GM12878 (cell line): ENCODE results near the gene PEMT. TPM values are rescaled to one million over a fixed set of nuclear protein-coding genes. Genes with fewer than 3 reads are reported as not detected.

Experiments used
- ATAC-seq: fragments of 200-7000 bp; cut with Tn5 transposase; 3 replicates; pipeline ENCODE4 v1.9.1; 2020; ENCODE audit warnings: mild to moderate bottlenecking, moderate library complexity
- Bru-seq: library from RNA; stranded (reverse); fragments of 400-500 nt; gene quantifications from one replicate; lab custom pipeline; 2021; lab: Mats Ljungman, UMichigan
- BruChase-seq, 2 experiments: library from RNA; stranded (reverse); fragments of 400-500 nt; gene quantifications; one replicate each; lab custom pipeline; 2021; lab: Mats Ljungman, UMichigan
- BruUV-seq: library from RNA; stranded (reverse); fragments of 400-500 nt; replicated peaks from 2 replicates; lab custom pipeline; 2021; lab: Mats Ljungman, UMichigan
- CTCF ChIA-PET: fragments of 300-600 bp; sonication (Branson Sonifier 250); formaldehyde crosslinking; extraction: SDS; loops from one replicate; lab custom pipeline; 2021; ENCODE audit warnings: inconsistent platforms; lab: Yijun Ruan, JAX
- POLR2A ChIA-PET: fragments of 350-600 bp; formaldehyde crosslinking; extraction: SDS; loops from one replicate; lab custom pipeline; 2021; ENCODE audit warnings: inconsistent platforms; lab: Charles Lee
- RAD21 ChIA-PET: fragments of 300-600 bp; sonication (Branson Sonifier 250); formaldehyde crosslinking; loops from one replicate; lab custom pipeline; 2023; ENCODE audit warnings: antibody characterized with exemption; ENCODE audit not compliant: unreplicated experiment; lab: Charles Lee
- SMC1A ChIA-PET: fragments of 300-600 bp; sonication (Branson Sonifier 250); formaldehyde crosslinking; loops from one replicate; lab custom pipeline; 2023; ENCODE audit not compliant: unreplicated experiment, uncharacterized antibody; lab: Charles Lee
- DNase-seq: peaks from one replicate; pipeline ENCODE4 v3.0.0-alpha.2; 2011; ENCODE audit warnings: low read depth, low spot score
- FAIRE-seq: peaks from 3 replicates; lab custom pipeline; 2011; peaks lifted over from hg19 to GRCh38; lab: Jason Lieb, UNC
- H2AFZ ChIP-seq: 2 replicates; pipeline ENCODE4 v1.6.0; 2011; ENCODE audit warnings: low read depth, low read length, control low read depth; ENCODE audit not compliant: control insufficient read depth
- H3K27ac ChIP-seq: 2 replicates; pipeline ENCODE4 v1.5.1; 2011; ENCODE audit warnings: control low read depth; ENCODE audit not compliant: control insufficient read depth, insufficient read depth
- H3K27me3 ChIP-seq, 2 experiments: replicated peaks in 1 of 2; 2 replicates each; pipeline versions ENCODE4 v1.6.0 to v1.6.1; 2011; ENCODE audit warnings: low read length in 1 of 2; ENCODE audit not compliant: control insufficient read depth in 2 of 2, insufficient read depth in 2 of 2
- H3K36me3 ChIP-seq, 2 experiments: 2 replicates each; pipeline ENCODE4 v1.5.1; 2011; ENCODE audit warnings: low read length in 1 of 2; ENCODE audit not compliant: control insufficient read depth in 2 of 2, insufficient read depth in 2 of 2
- H3K4me1 ChIP-seq: 2 replicates; pipeline ENCODE4 v1.6.1; 2011; ENCODE audit warnings: mild to moderate bottlenecking, low read length, moderate library complexity, mixed read lengths; ENCODE audit not compliant: control insufficient read depth, insufficient read depth
- H3K4me2 ChIP-seq: 2 replicates; pipeline ENCODE4 v1.6.0; 2011; ENCODE audit warnings: control low read depth; ENCODE audit not compliant: control insufficient read depth, insufficient read depth
- H3K4me3 ChIP-seq: fragments of 200-600 bp; sonication (generic); 2 replicates; pipeline ENCODE4 v1.5.1; 2016
- H3K79me2 ChIP-seq: 2 replicates; pipeline ENCODE4 v1.6.0; 2011; ENCODE audit warnings: low read length; ENCODE audit not compliant: control insufficient read depth, insufficient read depth
- H3K9ac ChIP-seq: 2 replicates; pipeline ENCODE4 v1.8.0; 2011; ENCODE audit warnings: low read length, control low read depth, mixed read lengths; ENCODE audit not compliant: control insufficient read depth, insufficient read depth
- H3K9me3 ChIP-seq: replicated peaks from 3 replicates; pipeline ENCODE4 v1.5.1; 2011; ENCODE audit warnings: mild to moderate bottlenecking, low read length; ENCODE audit not compliant: control insufficient read depth, insufficient read depth
- H4K20me1 ChIP-seq: 2 replicates; pipeline ENCODE4 v1.6.0; 2011; ENCODE audit not compliant: control insufficient read depth, insufficient read depth
- ATF3 ChIP-seq: IDR thresholded peaks from 2 replicates; pipeline ENCODE4 v1.6.1; 2011; ENCODE audit warnings: low read depth, mild to moderate bottlenecking, low read length, moderate library complexity, borderline replicate concordance; ENCODE audit errors: extremely low read depth
- BCLAF1 ChIP-seq: fragments of 450-650 bp; IDR thresholded peaks from 2 replicates; pipeline ENCODE4 v1.6.1; 2017; ENCODE audit warnings: antibody characterized with exemption, mild to moderate bottlenecking, moderate library complexity
- CEBPB ChIP-seq, 2 experiments: fragments of 150-350 bp in 1 of 2; IDR thresholded peaks; 2 replicates each; pipeline ENCODE4 v1.6.1; 2012 to 2014; ENCODE audit warnings: low read depth in 2 of 2, low read length in 2 of 2, borderline replicate concordance in 1 of 2, inconsistent platforms in 1 of 2
- LARP7 ChIP-seq: fragments of 450-650 bp; IDR thresholded peaks from 2 replicates; pipeline ENCODE4 v1.6.1; 2017; ENCODE audit warnings: mild to moderate bottlenecking
- POLR2A ChIP-seq: IDR thresholded peaks from 2 replicates; pipeline ENCODE4 v1.6.1; 2011; ENCODE audit warnings: low read depth, mild to moderate bottlenecking, low read length
- SUPT20H ChIP-seq: IDR thresholded peaks from 2 replicates; pipeline ENCODE4 v1.6.1; 2011; ENCODE audit warnings: low read depth, mild to moderate bottlenecking, low read length, moderate library complexity, borderline replicate concordance; ENCODE audit not compliant: control insufficient read depth
- ZNF207 ChIP-seq: fragments of 450-650 bp; IDR thresholded peaks from 2 replicates; pipeline ENCODE4 v1.6.1; 2014; ENCODE audit warnings: antibody characterized with exemption, mild to moderate bottlenecking, borderline replicate concordance
- WGBS: methylation state at CpG from one replicate; pipeline ENCODE4 v1.1.6; 2016; ENCODE audit warnings: low lambda C conversion rate; ENCODE audit not compliant: insufficient replicate concordance, insufficient coverage; ENCODE audit errors: missing lambda C conversion rate; 5-methylcytosine and 5-hydroxymethylcytosine counted together
- in situ Hi-C: fragments of 300-500 bp; cut with MboI; formaldehyde crosslinking; loops from 9 replicates; pipeline ENCODE4 v1.14.3; 2018; ENCODE audit warnings: mixed read lengths
- intact Hi-C: fragments of 100-400 bp; cut with micrococcal nuclease; formaldehyde crosslinking; loops from one replicate; pipeline ENCODE4 v1.14.2; 2022; ENCODE audit not compliant: unreplicated experiment
- long read RNA-seq, 2 experiments: library from polyadenylated mRNA; unstranded; transcript quantifications; one replicate each; pipeline ENCODE4 v2.0.0, GENCODE V29; 2019 to 2020
- polyA minus RNA-seq, 3 experiments: library from RNA; depleted of rRNA, polyadenylated mRNA; stranded (reverse); fragments of >200 nt; gene quantifications; 2 replicates each; pipeline ENCODE4 v1.2.3, GENCODE V29; 2011
- polyA plus RNA-seq, 11 experiments: library from polyadenylated mRNA; depleted of rRNA in 4 of 11; unstranded in 6 of 11; stranded (reverse) in 5 of 11; fragments of >200 nt; fragmentation: Nextera tagmentation in 4 of 11; fragmentation: Illumina TruSeq in 1 of 11; extraction: Ambion mirVana in 4 of 11; extraction: Trizol in 1 of 11; gene quantifications; 1 replicate in 1 of 11; 2 replicates in 10 of 11; pipeline versions ENCODE4 v1.2.1 to v1.2.3, GENCODE V29; 2011 to 2016; ENCODE audit warnings: inconsistent platforms in 2 of 11, missing spikeins in 2 of 11, low read depth in 1 of 11
- total RNA-seq, 4 experiments: library from RNA; depleted of rRNA in 3 of 4; stranded (reverse); fragments of >200 nt in 3 of 4; fragmentation: Illumina TruSeq in 1 of 4; extraction: Trizol in 1 of 4; gene quantifications; 2 replicates each; pipeline versions ENCODE4 v1.2.1 to v1.2.3, GENCODE V29; 2013 to 2021
- TF ChIP-seq, protein P1 (sequence below): IDR thresholded peaks from 2 replicates; pipeline ENCODE4 v1.6.1; 2011; ENCODE audit warnings: borderline replicate concordance, low read depth, mild to moderate bottlenecking, moderate library complexity, mixed read lengths, low read length; ENCODE audit not compliant: insufficient read depth; ENCODE audit errors: extremely low read length
- TF ChIP-seq, protein P2 (sequence below): IDR thresholded peaks from 2 replicates; pipeline ENCODE4 v1.6.1; 2011; ENCODE audit warnings: mild to moderate bottlenecking, low read depth, low read length, moderate library complexity; ENCODE audit not compliant: insufficient replicate concordance

Gene PEMT, protein sequence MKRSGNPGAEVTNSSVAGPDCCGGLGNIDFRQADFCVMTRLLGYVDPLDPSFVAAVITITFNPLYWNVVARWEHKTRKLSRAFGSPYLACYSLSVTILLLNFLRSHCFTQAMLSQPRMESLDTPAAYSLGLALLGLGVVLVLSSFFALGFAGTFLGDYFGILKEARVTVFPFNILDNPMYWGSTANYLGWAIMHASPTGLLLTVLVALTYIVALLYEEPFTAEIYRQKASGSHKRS
- total RNA-seq (2013; cell fraction: nucleolus; rRNA removed): 13.0 and 14.9 TPM in 2 replicates
- total RNA-seq (2014; rRNA removed) (36.0 and 44.7 TPM in 2 replicates), total RNA-seq (2014; rRNA removed; fragmentation: Illumina TruSeq; extraction: Trizol) (9.1 and 9.9 TPM in 2 replicates), total RNA-seq (2021) (32.8 and 35.8 TPM in 2 replicates), polyA plus RNA-seq (2011; rRNA removed) (5.6 and 16.1 TPM in 2 replicates), polyA plus RNA-seq (2014; fragmentation: Illumina TruSeq; extraction: Trizol) (3.8 and 11.2 TPM in 2 replicates), polyA plus RNA-seq (2014; fragmentation: Nextera tagmentation; extraction: Ambion mirVana) (1 to 10 TPM; 2.8 to 6.8 TPM), polyA plus RNA-seq (2014; rRNA removed) (34.7 and 50.8 TPM in 2 replicates), polyA plus RNA-seq (2016; fragmentation: Nextera tagmentation; extraction: Ambion mirVana) (10 to 100 TPM; 36.3 to 38.6 TPM), polyA minus RNA-seq (2011; rRNA and poly(A)+ RNA removed) (9.5 and 14.1 TPM in 2 replicates), Bru-seq, nascent RNA (percentile 47 among the genes with signal in this experiment), BruChase-seq, experiment 1, labeled RNA remaining after a 6-hour chase (percentile 51 among the genes with signal in this experiment), BruChase-seq, experiment 2, labeled RNA remaining after a 2-hour chase (percentile 48 among the genes with signal in this experiment)
- polyA plus RNA-seq (2011; ENCODE audit: low read depth): 19.3 TPM
- polyA plus RNA-seq (2011; cell fraction: cytosol; rRNA removed): 34.1 and 38.2 TPM in 2 replicates
- polyA plus RNA-seq (2011; cell fraction: nucleus; rRNA removed): 23.1 and 29.8 TPM in 2 replicates
- polyA plus RNA-seq (2012): 14.5 and 21.7 TPM in 2 replicates
- 4.0 and 7.2 TPM in 2 replicates for polyA minus RNA-seq (2011; cell fraction: cytosol; rRNA and poly(A)+ RNA removed)
- 4.1 and 4.4 TPM in 2 replicates for polyA minus RNA-seq (2011; cell fraction: nucleus; rRNA and poly(A)+ RNA removed)
- long read RNA-seq, experiment 1, transcript PEMT-201 (7 exons, 1,013 nt): major isoform, 12 of 15 reads
- long read RNA-seq, experiment 1, partial matches to known transcripts: 0 of 15 reads
- long read RNA-seq, experiment 1, other reads (novel, unspliced or antisense): 3 of 15 reads
- long read RNA-seq, experiment 2, partial matches to known transcripts: 1 of 9 reads
- long read RNA-seq, experiment 2, other reads (novel, unspliced or antisense): 4 of 9 reads

DNA sequence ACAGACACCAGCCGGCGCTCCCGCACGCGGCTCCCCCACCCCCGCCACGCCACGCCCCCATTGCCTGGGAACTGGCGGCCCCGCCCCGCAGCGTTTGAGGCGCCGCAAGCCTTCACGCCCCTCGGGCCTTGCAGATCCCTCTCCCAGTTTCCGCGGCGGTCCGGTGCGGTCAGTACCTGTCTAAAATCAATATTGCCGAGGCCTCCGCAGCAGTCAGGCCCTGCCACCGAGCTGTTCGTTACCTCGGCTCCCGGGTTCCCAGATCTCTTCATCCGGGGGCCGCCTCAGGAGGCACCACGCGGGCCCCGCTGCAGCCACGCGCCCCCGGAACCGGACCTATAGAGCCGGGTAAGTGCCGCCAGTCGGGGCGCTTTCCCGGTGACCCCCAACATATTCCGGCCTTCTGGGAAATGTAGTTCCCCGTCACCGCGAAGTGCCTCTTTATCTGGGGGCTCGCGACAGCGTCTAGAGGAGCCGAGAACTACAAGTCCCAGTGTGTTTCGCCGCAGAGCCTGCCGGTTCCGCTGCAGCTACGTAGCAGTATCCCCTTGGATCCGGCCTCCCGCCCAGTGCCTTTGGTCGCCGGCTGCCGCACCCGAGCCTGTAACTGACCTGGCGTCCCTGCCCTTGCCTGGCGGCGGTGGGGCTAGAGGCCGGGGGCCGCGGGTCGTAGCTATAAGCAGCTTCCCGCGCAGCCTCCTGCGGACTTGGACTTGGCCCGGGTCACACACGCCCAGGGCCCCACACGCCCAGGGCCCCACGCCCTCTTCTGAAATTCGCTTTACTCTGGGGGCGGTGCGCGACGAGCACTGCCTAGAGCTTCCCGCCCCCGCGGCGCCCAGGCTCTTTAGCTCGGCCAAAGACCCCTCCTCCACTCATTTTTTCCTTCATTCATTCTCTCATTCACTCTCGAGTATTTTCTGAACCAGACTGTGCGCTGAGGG lies at the start of gene PEMT:
Gene PEMT, minus strand, starts transcription at position 354 of the 944 bp plus-strand sequence. Its CDS starts 82 bp downstream, at position 272.
- no TSS peak for BruUV-seq
- 1% methylated on average over 74 of the region's 86 CpGs for WGBS
- H3K27me3 ChIP-seq: no peaks in the 10 kb centered on the region
- intact Hi-C loops (no loop called here), in situ Hi-C loops (loop anchor here (5.0 kb wide), 1 partner anchor 51 kb away; no protein-coding TSS in a partner anchor)
- no peaks in the 10 kb centered on the region for H4K20me1 ChIP-seq
- ChIA-PET RAD21 (interaction anchor here (1.2 kb wide), 1 partner anchor 22 kb away, joined by 3 read pairs; no protein-coding TSS in a partner anchor), CTCF (interaction anchor here (0.6 to 2.0 kb wide), 4 partner anchors 18 to 94 kb away, joined by 3 to 7 read pairs (median 3); no protein-coding TSS in a partner anchor), SMC1A (interaction anchor here (0.6 to 1.5 kb wide), 2 partner anchors 51 to 378 kb away, joined by 3 to 4 read pairs; no protein-coding TSS in a partner anchor), POLR2A (interaction anchor here (0.6 to 0.7 kb wide), 2 partner anchors 388 to 437 kb away, joined by 3 to 4 read pairs; no protein-coding TSS in a partner anchor)
- ATAC-seq (peak; percentile 98), FAIRE-seq (peak; percentile 95), DNase-seq (peak; percentile 88)
- peaks cover 7% of the 10 kb centered on the region for H3K4me1 ChIP-seq
- peak within 1 kb of the TSS; percentile 66 for H3K27ac ChIP-seq
- H3K4me3 ChIP-seq: peak within 1 kb of the TSS; percentile 98
- peaks cover 2% of the 10 kb centered on the region for H3K79me2 ChIP-seq
- peak within 1 kb of the TSS; percentile 93 for H3K4me2 ChIP-seq
- no peaks in the 10 kb centered on the region for H3K9me3 ChIP-seq
- H3K9ac ChIP-seq: peak within 1 kb of the TSS; percentile 62
- H3K36me3 ChIP-seq: no peaks in the 10 kb centered on the region
- peak within 1 kb of the TSS; percentile 94 for H2AFZ ChIP-seq
- peak; percentile 91 for TF ChIP-seq POLR2A
- TF ChIP-seq ATF3: peak; percentile 23; the same call in 1 of the 2 replicates
- peak; percentile 98 for TF ChIP-seq ZNF207
- TF ChIP-seq BCLAF1: no peak
- TF ChIP-seq, protein P1, sequence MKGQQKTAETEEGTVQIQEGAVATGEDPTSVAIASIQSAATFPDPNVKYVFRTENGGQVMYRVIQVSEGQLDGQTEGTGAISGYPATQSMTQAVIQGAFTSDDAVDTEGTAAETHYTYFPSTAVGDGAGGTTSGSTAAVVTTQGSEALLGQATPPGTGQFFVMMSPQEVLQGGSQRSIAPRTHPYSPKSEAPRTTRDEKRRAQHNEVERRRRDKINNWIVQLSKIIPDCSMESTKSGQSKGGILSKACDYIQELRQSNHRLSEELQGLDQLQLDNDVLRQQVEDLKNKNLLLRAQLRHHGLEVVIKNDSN: no peak
- TF ChIP-seq CEBPB (IDR thresholded peaks at IDR 0.05; ENCODE audit: borderline replicate concordance in 1 of 2, low read depth in 2 of 2, low read length in 2 of 2): no peak
- TF ChIP-seq, protein P2, sequence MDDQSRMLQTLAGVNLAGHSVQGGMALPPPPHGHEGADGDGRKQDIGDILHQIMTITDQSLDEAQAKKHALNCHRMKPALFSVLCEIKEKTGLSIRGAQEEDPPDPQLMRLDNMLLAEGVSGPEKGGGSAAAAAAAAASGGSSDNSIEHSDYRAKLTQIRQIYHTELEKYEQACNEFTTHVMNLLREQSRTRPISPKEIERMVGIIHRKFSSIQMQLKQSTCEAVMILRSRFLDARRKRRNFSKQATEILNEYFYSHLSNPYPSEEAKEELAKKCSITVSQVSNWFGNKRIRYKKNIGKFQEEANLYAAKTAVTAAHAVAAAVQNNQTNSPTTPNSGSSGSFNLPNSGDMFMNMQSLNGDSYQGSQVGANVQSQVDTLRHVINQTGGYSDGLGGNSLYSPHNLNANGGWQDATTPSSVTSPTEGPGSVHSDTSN: no peak
- TF ChIP-seq SUPT20H: no peak
- TF ChIP-seq LARP7: peak; percentile 78
